HEK293T (cell line): ENCODE results near the gene BANK1.

ENCODE experiments used
- CTBP1 ChIP-seq: fragments of 450-650 bp; IDR thresholded peaks from 2 replicates; pipeline ENCODE4 v1.6.1; 2016; ENCODE audit warnings: borderline replicate concordance
- FOXK2 ChIP-seq: fragments of 450-650 bp; IDR thresholded peaks from 2 replicates; pipeline ENCODE4 v1.6.1; 2016; ENCODE audit warnings: mild to moderate bottlenecking
- HDGF ChIP-seq: fragments of 450-650 bp; IDR thresholded peaks from 2 replicates; pipeline ENCODE4 v1.6.1; 2017; ENCODE audit warnings: antibody characterized with exemption, borderline replicate concordance
- PKNOX1 ChIP-seq: fragments of 450-650 bp; IDR thresholded peaks from 2 replicates; pipeline ENCODE4 v1.6.1; 2016
- SP1 ChIP-seq: fragments of 450-650 bp; IDR thresholded peaks from 2 replicates; pipeline ENCODE4 v1.6.1; 2017
- SUZ12 ChIP-seq: fragments of 450-650 bp; IDR thresholded peaks from 2 replicates; pipeline ENCODE4 v1.6.1; 2016; ENCODE audit warnings: mild to moderate bottlenecking
- ZNF384 ChIP-seq: fragments of 450-650 bp; IDR thresholded peaks from 2 replicates; pipeline ENCODE4 v1.6.1; 2016

GRCh38 chr4:102103368-102103767 is 312.8 kb downstream of the BANK1 start:
- TF ChIP-seq SUZ12 (no peak), HDGF (no peak), CTBP1 (no peak), FOXK2 (no peak), ZNF384 (no peak), SP1 (no peak), PKNOX1 (no peak)
